GM11168 (cell line): ENCODE measurements around the gene SLC12A3.

Source experiments
- in situ Hi-C: fragments of 300-500 bp; cut with MboI; formaldehyde crosslinking; loops from one replicate; pipeline ENCODE4 v1.12.0; 2022; ENCODE audit warnings: low sequenced_read_pairs; ENCODE audit not compliant: unreplicated experiment

The SLC12A3 gene

GRCh38 chr16:56865394-56866062, 521 bp downstream of the SLC12A3 start:
- in situ Hi-C loops, result loop anchor here (5.0 to 10.0 kb wide), 2 partner anchors 87 to 179 kb away; no protein-coding TSS in a partner anchor

GRCh38 chr16:56866955-56867830, 2.2 kb downstream of the SLC12A3 start:
- in situ Hi-C loops, result loop anchor here (5.0 to 10.0 kb wide), 2 partner anchors 85 to 178 kb away; no protein-coding TSS in a partner anchor

- in situ Hi-C loops, result loop anchor here (5.0 to 10.0 kb wide), 2 partner anchors 84 to 177 kb away; no protein-coding TSS in a partner anchor
These were observed 3.2 kb downstream of the SLC12A3 start for GRCh38 chr16:56868175-56868574.

- in situ Hi-C loops, result loop anchor here (5.0 to 10.0 kb wide), 2 partner anchors 84 to 176 kb away; no protein-coding TSS in a partner anchor
These were observed 3.8 kb downstream of the SLC12A3 start for GRCh38 chr16:56868766-56869165.

- in situ Hi-C loops, result loop anchor here (5.0 to 10.0 kb wide), 2 partner anchors 83 to 175 kb away; no protein-coding TSS in a partner anchor
These were observed 4.7 kb downstream of the SLC12A3 start for GRCh38 chr16:56869513-56870275.

GRCh38 chr16:56870276-56870888, 5.4 kb downstream of the SLC12A3 start:
- in situ Hi-C loops, result no loop called here

- in situ Hi-C loops, result no loop called here
These were observed 6.2 kb downstream of the SLC12A3 start for GRCh38 chr16:56871172-56871593.

GRCh38 chr16:56872863-56873391, 7.9 kb downstream of the SLC12A3 start:
- in situ Hi-C loops, result no loop called here

- in situ Hi-C loops, result no loop called here
These were observed 9.8 kb downstream of the SLC12A3 start for GRCh38 chr16:56874800-56875199.

GRCh38 chr16:56876048-56876447, 11.0 kb downstream of the SLC12A3 start:
- in situ Hi-C loops, result no loop called here

- in situ Hi-C loops, result no loop called here
These were observed 12.6 kb downstream of the SLC12A3 start for GRCh38 chr16:56877486-56878182.

- in situ Hi-C loops, result no loop called here
These were observed 13.4 kb downstream of the SLC12A3 start for GRCh38 chr16:56878282-56878854.

GRCh38 chr16:56879276-56879675, 14.3 kb downstream of the SLC12A3 start:
- in situ Hi-C loops, result no loop called here

GRCh38 chr16:56880176-56880575, 15.2 kb downstream of the SLC12A3 start:
- in situ Hi-C loops, result no loop called here

GRCh38 chr16:56880685-56881084, 15.7 kb downstream of the SLC12A3 start:
- in situ Hi-C loops, result no loop called here

GRCh38 chr16:56882077-56882800, 17.2 kb downstream of the SLC12A3 start:
- in situ Hi-C loops, result no loop called here

- in situ Hi-C loops, result no loop called here
These were observed 18.6 kb downstream of the SLC12A3 start for GRCh38 chr16:56883586-56883985.

- in situ Hi-C loops, result no loop called here
These were observed 19.1 kb downstream of the SLC12A3 start for GRCh38 chr16:56884026-56884582.
